Measurements from ENCODE around the gene WFDC11.
"Not testable (repeated sequence)": the region's sequence is repeated elsewhere in the genome, so short reads cannot be mapped to it uniquely, and the experiment has no call there.

The WFDC11 gene

DNA sequence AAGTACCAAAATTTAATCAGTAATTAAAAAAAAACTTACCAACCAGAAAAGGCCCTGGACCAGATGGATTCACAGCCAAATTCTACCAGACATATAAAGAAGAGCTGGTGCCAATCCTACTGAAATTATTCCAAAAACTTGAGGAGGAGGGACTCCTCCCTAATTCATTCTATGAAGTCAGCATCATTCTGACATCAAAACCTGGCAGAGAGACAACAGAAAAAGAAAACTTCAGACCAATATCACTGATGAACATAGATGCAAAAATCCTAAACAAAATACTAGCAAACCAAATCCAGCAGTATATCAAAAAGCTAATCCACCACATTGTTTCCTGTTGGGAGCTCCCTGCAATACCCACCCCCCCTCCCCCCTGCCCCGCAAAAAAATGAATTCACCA, at the start of gene WFDC11:
Gene WFDC11 (minus strand): TSS at position 101 of the 400 bp plus-strand sequence. CDS start 19,639 bp downstream, outside the sequence.
- DNase-seq, result no peak
- in situ Hi-C loops (cut with MboI; ENCODE audit: low pct_unique_long_range_greater_than_20kb, low sequenced_read_pairs), result no loop called here

DNA sequence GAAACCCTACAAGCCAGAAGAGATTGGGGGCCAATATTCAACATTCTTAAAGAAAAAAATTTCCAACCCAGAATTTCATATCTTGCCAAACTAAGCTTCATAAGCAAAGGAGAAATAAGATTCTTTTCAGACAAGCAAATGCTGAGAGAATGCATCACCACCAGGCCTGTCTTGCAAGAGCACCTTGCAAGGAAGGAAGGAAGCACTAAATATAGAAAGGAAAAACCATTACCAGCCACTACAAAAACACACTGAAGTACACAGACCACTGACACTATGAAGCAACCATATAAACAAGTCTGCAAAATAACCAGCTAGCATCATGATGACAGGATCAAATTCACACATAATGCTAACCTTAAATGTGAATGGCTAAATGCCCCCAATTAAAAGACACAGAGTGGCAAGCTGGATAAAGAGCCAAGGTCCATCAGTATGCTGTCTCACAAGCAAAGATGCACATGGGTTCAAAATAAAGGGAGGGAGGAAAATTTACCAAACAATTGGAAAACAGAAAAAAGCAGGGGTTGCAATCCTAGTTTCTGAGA, 46.2 kb upstream of the WFDC11 start:
- in situ Hi-C loops (cut with MboI; ENCODE audit: low pct_unique_long_range_greater_than_20kb, low sequenced_read_pairs), result not testable (repeated sequence)

DNA sequence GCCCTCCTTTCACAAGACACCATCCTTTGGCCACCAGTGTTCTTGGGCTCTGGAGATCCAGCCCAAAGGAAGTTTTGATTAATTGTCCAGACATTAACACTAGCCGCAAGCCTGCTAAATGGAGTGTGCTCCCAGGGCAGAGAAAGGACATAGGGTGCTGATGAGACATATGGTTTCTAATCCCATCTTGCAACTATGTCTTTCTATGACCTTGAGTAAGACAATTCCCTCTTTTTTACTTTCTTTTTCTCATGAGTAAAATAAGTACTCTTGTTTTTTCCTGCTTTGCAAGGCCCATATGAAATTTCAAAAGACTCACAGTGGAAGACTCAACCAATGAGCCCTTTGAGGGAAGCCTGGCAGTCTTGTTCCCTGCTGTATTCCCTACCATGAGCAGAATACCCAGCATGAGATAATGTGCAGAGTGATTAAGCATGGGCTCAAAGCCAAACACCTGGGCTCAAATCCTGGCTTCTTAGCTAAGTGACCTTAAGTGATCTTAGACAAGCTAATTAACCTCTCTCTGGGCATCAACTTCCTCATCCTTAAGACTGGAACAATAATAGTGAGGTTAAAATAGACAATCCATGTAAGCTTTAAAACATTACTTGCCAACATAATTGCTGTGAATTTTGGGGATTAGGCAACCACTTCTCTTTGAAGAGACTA, 35.1 kb upstream of the WFDC11 start, which contains the start of gene WFDC10B:
Gene WFDC10B (minus strand): TSS at position 51 of the 669 bp plus-strand sequence. CDS start 19,027 bp downstream, outside the sequence.
- peak; percentile 38 for DNase-seq
- in situ Hi-C loops (cut with MboI; ENCODE audit: low pct_unique_long_range_greater_than_20kb, low sequenced_read_pairs), result no loop called here

More for the DNA sequence above, 46.2 kb upstream of the WFDC11 start:
- DNase-seq, result not testable (repeated sequence)

DNA sequence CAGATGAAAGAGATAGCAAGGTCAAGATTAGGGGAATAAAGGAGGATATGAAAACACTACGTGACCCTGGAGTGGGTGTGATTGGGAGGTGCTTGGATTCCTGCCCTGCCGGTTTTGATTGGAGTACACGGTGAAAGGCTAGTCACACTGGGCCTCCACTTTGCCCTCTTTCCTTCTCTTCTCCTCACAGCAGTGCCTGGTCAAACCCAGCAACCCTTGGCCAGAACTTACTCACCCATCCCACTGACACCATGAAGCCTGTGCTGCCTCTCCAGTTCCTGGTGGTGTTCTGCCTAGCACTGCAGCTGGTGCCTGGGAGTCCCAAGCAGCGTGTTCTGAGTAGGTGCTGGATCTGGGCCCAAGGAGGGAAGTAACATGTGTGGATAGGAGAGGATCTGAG, 31.8 kb upstream of the WFDC11 start, which contains the start of gene WFDC13:
Gene WFDC13 (plus strand): TSS at position 166 of the 400 bp plus-strand sequence. CDS start 86 bp downstream, at position 252.
- DNase-seq, result no peak
- in situ Hi-C loops (cut with MboI; ENCODE audit: low pct_unique_long_range_greater_than_20kb, low sequenced_read_pairs), result no loop called here

DNA sequence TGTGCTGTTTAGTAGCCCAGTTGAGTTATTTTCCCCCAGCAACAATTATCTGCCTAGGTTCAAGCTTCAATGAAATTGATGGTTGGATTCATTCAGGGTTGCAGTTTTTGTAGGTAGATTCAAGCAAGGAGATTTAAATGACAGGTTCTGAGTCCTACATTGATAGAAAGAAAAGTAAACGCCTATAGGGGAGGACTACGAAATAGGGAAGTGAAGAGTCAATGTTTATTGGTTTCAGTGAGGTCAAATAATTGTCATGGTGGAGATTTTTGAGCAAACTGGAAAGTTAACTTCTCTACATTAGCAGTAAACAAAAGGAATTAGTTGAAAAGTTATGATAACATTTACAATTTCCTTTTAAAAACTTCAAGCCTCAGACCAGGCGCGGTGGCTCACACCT, 31.1 kb upstream of the WFDC11 start:
- no peak for DNase-seq
- in situ Hi-C loops (cut with MboI; ENCODE audit: low pct_unique_long_range_greater_than_20kb, low sequenced_read_pairs), result no loop called here

DNA sequence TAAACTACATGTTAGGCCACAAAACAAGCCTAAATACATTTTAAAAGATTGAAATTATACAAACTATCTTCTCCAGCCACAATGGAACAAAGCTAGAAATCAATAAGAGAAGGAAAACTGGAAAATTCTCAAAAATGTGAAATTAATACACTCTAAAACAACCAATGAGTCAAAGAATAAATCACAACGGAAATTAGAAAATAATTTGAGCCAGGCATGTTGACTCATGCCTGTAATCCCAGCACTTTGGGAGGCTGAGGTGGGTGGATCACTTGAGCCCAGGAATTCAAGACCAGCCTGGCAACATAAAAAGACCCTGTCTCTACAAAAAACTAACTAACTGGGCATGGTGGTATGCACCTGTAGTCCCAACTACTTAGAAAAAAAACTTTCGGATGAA, 25.5 kb upstream of the WFDC11 start:
- in situ Hi-C loops (cut with MboI; ENCODE audit: low pct_unique_long_range_greater_than_20kb, low sequenced_read_pairs), result no loop called here

DNA sequence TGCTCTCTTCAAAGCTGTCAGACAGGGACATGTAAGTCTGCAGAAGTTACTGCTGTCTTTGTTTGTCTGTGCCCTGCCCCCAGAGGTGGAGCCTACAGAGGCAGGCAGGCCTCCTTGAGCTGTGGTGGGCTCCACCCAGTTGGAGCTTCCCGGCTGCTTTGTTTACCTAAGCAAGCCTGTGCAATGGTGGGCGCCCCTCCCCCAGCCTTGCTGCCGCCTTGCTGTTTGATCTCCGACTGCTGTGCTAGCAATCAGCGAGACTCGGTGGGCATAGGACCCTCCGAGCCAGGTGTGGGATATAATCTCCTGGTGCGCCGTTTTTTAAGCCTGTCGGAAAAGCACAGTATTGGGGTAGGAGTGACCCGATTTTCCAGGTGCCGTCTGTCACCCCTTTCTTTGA, 23.3 kb upstream of the WFDC11 start:
- in situ Hi-C loops (cut with MboI; ENCODE audit: low pct_unique_long_range_greater_than_20kb, low sequenced_read_pairs), result not testable (repeated sequence)

More for the DNA sequence above, 25.5 kb upstream of the WFDC11 start:
- no peak for DNase-seq

DNA sequence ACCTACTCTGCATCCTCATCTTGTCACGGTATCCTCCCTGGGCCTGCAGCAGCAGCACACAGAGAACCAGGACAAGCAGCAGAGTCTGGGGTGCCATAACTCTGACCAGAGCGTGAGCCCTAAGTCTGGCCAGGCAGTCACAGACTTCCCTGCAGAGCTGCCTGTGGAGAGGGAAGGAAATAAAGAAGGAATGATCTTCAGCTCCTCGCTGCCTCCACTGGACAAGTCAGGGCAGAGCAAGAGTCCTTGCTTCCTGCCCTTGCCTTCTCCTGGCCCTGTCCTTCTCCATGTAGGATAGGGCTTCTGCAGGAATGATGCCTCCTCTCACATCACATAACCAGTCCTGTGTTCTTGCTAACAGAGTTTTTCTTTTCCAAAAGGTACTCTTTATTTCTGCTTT, 15.9 kb upstream of the WFDC11 start:
- DNase-seq, result no peak
- in situ Hi-C loops (cut with MboI; ENCODE audit: low pct_unique_long_range_greater_than_20kb, low sequenced_read_pairs), result no loop called here

More for the DNA sequence above, 23.3 kb upstream of the WFDC11 start:
- DNase-seq, result not testable (repeated sequence)

DNA sequence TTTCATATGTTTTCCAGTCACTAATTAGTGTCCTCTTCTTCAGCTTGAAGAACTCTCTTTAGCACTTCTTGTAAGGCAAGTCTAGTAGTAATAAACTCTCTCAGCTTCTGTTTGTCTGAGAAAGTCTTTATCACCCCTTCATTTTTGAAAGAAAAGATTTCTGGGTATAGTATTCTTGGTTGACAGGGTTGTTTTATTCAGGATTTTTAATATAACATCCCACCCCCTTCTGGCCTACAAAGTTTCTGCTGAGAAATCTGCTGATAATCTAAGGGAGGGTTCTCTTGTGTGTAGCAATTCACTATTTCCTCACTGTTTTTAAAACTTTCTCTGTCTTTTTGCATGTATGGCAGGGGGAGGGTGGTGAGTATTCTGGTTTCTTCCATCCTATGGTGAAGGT, 9.6 kb upstream of the WFDC11 start:
- in situ Hi-C loops (cut with MboI; ENCODE audit: low pct_unique_long_range_greater_than_20kb, low sequenced_read_pairs), result no loop called here

DNA sequence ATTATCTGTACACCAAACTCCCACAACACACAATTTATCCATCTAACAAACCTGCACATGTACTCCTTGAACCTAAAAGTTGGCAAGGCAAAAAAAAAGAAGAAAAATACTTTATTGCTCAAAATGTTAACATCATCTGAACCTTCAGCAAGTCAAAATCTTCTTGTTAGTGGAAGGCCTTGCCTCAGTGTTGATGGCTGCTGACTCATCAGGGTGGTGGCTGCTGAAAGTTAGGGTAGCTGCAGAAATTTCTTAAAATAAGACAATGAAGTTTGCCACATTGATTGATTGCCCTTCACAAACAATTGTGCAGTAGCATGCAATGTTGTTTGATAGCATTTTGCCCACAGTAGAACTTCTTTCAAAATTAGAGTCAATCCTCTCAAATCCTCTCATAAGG, 2.7 kb upstream of the WFDC11 start:
- in situ Hi-C loops (cut with MboI; ENCODE audit: low pct_unique_long_range_greater_than_20kb, low sequenced_read_pairs), result no loop called here
- no peak for DNase-seq

More for the DNA sequence above, 9.6 kb upstream of the WFDC11 start:
- no peak for DNase-seq

DNA sequence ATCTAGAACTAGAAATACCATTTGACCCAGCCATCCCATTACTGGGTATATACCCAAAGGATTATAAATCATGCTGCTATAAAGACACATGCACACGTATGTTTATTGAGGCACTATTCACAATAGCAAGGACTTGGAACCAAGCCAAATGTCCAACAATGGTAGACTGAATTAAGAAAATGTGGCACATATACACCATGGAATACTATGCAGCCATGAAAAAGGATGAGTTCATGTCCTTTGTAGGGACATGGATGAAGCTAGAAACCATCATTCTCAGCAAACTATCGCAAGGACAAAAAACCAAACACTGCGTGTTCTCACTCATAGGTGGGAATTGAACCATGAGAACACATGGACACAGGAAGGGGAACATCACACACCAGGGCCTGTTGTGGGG, 13.0 kb downstream of the WFDC11 start:
- in situ Hi-C loops (cut with MboI; ENCODE audit: low pct_unique_long_range_greater_than_20kb, low sequenced_read_pairs); DNase-seq: not testable (repeated sequence)

DNA sequence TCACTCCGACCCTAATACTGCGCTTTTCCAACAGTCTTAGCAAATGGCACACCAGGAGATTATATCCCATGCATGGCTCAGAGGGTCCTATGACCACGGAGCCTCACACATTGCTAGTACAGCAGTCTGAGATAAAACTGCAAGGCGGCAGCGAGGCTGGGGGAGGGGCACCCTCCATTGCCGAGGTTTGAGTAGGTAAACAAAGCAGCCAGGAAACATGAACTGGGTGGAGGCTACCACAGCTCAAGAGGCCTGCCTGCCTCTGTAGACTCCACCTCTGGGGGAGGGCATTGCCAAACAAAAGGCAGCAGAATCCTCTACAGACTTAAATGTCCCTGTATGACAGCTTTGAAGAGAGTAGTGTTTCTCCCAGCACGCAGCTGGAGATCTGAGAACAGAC, 18.3 kb downstream of the WFDC11 start:
- in situ Hi-C loops (cut with MboI; ENCODE audit: low pct_unique_long_range_greater_than_20kb, low sequenced_read_pairs); DNase-seq: not testable (repeated sequence)

DNA sequence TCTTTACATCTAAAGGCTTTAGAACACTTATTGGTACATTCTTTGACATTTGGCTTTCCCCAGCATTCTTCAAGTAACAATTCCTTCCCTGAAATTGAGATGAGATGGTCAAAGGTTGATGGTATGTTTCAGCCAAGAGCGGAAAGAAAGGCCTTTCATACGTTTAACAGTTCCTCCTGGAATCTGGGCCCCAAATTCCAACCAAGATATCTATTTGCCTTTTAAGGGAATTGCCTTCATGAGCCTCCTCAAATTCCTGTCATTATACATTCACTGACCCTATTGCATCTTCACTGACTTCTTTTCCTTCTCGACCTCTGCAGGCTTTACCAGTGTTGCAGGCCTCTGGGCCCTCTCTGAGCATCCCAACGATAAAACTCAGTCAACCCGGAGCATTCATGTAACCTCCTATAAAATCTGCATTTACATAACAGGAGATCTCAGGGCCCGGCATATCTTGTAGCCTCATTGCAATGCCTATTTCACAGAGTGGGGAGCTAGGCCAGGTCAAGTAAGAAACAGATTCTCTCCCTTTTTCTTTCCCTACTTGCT, 20.7 kb downstream of the WFDC11 start:
- no peak for DNase-seq

DNA sequence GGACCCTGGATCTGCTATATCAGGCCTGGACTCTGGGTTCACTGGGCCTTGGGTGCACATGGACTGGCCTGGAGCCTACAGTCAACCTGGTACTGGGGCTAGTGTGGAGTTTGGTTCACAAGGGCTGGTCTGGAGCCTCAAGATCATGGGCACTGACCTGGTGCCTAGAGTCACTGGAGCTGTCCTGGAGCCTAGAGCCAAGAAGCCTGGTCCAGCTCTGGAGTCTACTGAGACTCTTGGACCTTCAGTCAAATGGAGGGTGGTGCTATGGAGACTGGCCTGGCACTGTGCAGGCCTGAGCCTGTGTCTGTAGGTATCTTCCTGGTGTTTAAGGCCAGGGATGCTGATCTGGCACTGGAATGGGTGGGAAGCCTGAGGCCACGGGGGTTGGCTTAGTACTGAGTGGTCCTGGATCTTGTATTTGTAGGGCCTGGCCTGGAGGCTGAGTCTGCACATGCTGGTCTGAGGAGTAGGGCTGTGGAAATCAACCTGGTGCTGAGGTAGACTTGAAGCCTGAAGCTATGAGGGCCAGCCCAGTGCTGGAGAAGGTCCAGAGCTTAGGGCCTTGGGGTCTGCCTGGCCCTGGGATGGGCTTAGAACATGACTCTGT, 22.5 kb downstream of the WFDC11 start:
- DNase-seq, result no peak
- in situ Hi-C loops (cut with MboI; ENCODE audit: low pct_unique_long_range_greater_than_20kb, low sequenced_read_pairs), result no loop called here

More for the DNA sequence above, 20.7 kb downstream of the WFDC11 start:
- in situ Hi-C loops (cut with MboI; ENCODE audit: low pct_unique_long_range_greater_than_20kb, low sequenced_read_pairs), result no loop called here

DNA sequence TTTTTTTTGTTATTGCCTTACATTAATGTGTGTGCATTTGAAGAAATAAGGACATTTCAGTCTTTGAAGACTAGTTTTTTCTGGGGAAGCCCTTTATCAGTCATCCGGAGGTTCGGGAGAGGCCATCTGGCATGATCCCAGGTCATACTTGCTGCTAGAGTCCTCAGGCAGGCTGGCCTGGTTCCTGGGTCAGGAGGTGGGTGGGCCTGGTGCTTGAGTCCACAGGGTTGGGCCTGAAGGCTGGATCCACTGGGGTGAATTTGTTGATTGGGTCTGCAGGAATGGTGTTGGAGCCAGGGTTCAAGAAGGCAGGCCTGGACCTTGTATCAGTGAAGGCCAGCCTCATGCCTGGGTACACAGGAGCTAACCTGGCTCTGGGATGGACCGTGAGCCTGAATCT, 23.2 kb downstream of the WFDC11 start:
- in situ Hi-C loops (cut with MboI; ENCODE audit: low pct_unique_long_range_greater_than_20kb, low sequenced_read_pairs), result no loop called here
- DNase-seq, result no peak

DNA sequence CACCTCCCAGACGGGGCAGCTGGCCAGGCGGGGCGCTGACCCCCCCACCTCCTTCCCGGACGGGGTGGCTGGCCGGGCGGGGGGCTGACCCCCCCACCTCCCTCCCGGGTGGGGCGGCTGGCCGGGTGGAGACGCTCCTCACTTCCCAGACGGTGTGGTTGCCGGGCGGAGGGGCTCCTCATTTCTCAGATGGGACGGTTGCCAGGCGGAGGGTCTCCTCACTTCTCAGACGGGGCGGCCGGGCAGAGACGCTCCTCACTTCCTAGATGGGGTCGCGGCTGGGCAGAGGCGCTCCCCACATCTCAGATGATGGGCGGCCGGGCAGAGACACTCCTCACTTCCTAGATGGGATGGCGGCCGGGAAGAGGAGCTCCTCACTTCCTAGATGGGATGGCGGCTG, 24.2 kb downstream of the WFDC11 start:
- in situ Hi-C loops (cut with MboI; ENCODE audit: low pct_unique_long_range_greater_than_20kb, low sequenced_read_pairs); DNase-seq: not testable (repeated sequence)

DNA sequence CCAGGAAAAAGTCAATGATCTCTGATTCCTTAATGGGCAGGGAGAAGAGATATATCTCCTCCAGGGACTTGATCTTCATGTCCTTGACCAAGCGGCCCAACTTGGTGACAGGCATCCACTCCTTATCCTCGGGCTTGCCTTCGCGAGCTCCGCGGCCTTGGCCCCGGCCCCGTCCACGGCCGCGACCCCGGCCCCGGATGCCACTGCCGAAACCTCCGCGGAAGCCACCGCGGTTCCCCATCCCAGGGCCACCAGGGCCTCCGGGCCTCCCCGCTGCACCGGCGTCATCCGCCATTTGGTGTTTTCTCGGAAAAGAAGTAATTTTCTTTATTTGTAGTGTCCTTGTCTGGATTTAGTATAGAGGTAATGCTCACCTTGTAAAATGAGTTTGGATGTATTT, 29.0 kb downstream of the WFDC11 start:
- in situ Hi-C loops (cut with MboI; ENCODE audit: low pct_unique_long_range_greater_than_20kb, low sequenced_read_pairs), result not testable (repeated sequence)

DNA sequence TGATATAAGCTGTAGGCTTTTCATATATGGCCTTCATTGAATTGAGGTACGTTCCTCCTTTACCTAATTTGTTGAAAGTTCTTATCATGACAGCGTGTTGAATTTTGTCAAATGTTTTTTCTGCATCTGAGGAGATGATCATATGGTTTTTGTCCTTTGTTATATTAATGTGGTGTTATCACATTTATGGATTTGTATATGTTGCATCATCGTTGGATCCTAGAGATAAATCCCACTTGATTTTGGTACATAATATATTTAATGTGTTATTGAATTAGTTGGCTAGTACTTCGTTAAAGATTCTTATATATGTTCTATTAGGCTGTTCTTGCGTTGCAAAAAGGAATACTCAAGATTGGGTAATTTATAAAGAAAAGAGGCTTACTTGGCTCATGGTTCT, 30.4 kb downstream of the WFDC11 start:
- in situ Hi-C loops (cut with MboI; ENCODE audit: low pct_unique_long_range_greater_than_20kb, low sequenced_read_pairs), result no loop called here

More for the DNA sequence above, 29.0 kb downstream of the WFDC11 start:
- DNase-seq, result not testable (repeated sequence)

DNA sequence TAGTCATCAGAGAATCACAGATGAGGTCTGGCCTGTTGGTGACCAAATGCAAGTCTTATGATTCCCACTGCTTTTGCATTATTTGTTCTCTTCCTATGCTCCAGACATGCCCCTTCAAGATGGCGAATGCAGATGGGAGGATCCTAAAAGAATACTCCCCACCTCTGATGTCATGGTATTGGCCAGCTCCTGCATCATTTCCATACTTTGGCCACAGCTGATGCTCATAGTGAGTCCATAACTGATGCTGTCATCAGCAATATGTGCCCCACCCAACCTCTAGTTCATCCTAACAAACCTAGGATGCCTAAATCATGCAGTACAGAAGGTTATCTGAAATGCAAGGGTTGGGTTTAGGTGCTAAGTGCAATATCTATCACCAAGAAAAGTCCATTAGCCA, 33.5 kb downstream of the WFDC11 start:
- no peak for DNase-seq
- in situ Hi-C loops (cut with MboI; ENCODE audit: low pct_unique_long_range_greater_than_20kb, low sequenced_read_pairs), result no loop called here

More for the DNA sequence above, 30.4 kb downstream of the WFDC11 start:
- no peak for DNase-seq

DNA sequence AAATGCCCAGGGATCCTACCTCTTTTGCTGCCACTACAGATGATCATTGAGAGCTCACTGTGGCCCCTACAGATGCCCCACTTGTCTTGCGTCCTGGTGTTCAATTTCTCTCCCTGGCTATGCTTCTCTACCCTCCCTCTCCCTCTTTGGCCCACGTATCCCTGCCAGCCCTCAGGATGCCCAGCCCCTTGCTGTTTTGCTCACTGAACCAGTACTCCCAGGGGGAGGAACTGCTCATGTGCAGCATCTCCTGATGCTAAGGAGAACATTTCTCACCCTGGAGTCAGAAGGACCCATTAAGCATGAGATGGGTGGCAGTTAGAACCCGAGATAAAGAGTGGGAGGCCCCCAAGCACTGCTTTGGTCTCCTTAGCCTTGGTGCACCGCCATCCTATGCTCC, 38.9 kb downstream of the WFDC11 start, which contains the start of gene WFDC9:
Gene WFDC9 (minus strand): TSS at position 101 of the 400 bp plus-strand sequence. CDS start 21,103 bp downstream, outside the sequence.
- in situ Hi-C loops (cut with MboI; ENCODE audit: low pct_unique_long_range_greater_than_20kb, low sequenced_read_pairs), result no loop called here
- DNase-seq, result no peak

Data from KBM-7 (cell line).